ENCODE measurements around the gene TRABD2A.

Gene TRABD2A

DNA sequence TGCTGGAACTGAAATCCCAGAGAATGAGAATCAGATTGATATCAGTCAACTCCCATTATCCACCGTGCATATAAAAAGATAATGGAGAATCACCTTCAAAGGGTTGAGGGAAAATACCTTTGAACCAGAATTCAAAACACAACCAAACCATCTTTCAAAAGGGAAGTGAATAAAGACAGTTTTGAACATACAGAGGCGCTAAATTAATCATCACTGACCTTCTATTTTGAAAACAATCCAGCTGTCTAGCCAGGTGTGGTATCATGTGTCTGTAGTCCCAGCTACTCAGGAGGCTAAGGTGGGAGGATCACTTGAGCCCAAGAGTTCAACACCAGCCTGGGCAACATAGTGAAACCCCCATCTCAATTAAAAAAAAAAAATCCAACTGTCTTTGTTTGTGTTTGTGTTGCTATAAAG, 63.6 kb downstream of the TRABD2A start:
- no peak for DNase-seq (ENCODE audit: low read depth in 2 of 2)

DNA sequence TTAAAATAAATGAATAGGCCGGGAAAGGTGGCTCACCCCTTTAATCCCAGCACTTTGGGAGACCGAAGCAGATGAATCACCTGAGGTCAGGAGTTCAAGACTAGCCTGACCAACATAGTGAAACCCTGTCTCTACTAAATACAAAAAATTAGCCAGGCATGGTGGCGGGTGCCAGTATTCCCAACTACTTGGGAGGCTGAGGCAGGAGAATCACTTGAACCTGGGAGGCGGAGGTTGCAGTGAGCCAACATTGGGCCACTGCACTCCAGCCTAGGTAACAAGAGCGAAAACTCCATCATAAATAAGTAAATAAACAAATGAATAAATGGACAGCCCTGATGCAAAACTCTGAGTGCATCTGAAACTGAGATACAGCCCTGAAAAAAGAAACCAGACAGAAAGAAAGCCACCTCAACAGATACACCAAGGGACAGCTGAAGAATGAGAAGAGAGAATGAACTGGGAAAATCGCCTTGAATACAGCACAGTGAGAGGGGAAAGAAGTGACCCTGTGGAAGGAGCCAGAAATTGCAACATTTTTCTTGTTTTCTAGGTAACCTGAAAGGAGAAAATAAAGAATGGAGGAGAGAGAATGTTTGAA, 64.4 kb downstream of the TRABD2A start:
- DNase-seq (ENCODE audit: low read depth in 2 of 2): no peak

DNA sequence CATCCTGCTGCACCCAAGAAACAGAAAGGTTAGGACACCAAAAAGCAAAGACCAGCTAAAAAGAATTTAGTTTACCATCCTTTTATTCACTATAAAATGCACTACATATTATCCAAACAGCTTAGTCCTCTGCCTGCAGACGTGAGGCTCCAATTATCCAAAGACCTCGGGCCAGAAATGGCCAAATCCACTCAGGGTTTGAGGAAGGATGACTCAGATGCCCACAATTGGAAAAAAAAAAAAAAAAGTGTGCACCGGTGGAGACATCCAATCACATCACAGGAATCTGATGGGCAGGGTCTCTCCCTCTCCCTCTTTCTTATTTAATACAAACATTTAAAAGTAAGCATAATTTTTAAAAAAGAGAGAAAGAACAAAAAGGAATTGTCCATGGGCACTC, 65.7 kb downstream of the TRABD2A start:
- no peak for DNase-seq (ENCODE audit: low read depth in 2 of 2)

DNA sequence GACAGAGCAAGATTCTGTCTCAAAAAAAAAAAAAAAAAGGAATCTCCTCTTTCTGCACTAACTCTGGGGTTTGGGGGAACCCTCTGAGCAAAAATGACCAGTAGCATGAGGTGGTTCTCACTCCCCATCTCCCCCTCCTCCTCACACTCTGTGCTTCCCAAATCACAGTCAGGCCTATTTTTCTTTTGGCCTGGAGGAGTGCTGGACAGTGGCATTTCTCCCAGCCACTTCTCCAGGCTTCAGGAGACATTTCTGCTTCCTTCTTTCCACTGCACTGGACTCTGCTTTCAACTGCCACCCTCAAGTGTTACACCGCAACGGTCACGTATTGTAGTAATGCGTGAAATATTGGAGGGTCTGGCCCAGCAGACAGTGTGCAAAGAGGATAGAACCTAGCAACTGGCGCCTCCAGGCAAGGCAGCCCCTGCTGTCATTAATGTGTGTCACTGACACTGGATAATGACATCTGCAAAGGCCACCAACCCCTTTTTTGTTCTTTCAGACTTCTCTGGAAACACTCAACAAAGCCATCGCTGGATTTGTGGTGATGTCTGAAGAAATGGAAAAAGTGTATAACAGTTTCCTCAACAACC, 68.9 kb downstream of the TRABD2A start:
- DNase-seq (ENCODE audit: low read depth in 2 of 2): no peak

DNA sequence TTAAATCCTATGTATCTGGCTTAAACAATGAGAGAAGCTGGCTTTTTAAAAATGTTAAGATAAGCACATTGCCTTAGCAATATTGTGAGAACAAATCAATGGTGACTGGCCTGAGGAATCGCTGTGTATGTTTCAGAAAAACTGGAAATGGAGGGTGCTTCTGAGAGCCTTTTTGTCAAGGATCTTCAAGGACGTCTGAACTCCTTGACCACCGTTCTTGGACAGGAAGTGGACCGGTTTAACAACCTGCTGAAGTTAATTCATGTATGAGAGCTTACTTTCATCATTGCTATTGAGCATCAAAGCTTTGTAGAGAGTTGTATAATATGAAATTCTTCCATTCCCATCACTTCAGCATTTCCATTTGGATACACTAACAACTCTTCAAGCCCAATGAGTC, 72.6 kb downstream of the TRABD2A start:
- no peak for DNase-seq (ENCODE audit: low read depth in 2 of 2)

DNA sequence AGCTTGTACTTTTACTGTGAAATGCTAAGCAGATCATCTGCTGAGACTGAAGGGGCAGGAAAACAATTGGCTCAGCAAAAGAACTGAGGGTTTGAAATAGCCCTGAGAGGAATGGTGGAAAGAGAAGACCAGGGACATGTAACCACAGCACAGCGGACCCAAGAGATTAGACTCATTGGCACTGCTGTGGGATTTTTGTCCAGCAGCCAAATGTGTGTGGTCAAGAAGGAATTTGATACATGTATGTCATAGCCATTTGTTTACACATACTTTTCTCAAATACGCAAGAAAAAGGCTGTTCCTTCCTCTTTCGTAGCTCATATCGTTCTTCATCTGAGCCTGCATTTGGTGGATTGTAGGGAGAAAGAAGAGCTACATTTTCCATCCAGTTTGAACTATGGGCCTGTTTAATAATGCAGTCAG, 73.8 kb downstream of the TRABD2A start:
- DNase-seq (ENCODE audit: low read depth in 2 of 2): no peak

DNA sequence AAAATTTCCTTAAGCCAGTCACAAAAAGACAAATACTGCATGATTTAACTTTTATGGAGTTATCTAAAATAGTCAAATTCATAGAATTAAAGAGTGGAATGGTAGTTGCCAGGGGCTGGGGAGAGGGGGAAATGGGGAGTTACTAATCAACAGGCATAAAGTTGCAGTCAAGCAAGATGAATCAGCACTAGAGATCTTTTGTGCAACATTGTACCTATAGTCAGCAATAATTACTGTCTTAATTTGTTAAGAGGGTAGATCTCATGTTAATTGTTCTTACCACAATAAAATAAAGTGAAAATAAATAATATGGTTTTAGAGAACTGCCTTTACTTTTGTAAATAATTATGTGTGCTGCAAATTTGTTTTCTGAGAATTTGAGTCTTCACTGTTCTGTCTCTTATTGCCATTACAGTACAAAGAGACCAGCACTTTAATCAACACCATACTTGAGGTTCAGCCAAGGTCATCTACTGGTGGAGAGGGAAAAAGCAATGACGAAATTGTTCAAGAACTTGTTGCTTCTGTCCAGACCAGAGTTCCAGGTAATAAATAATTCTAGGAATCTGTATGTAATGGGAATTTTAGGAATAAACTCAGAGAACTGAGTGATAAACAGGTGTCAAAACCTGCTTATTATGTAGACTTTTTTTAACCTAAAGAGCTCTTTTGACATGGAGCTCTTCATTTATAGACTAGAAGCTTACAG, 75.5 kb downstream of the TRABD2A start:
- no peak for DNase-seq (ENCODE audit: low read depth in 2 of 2)

DNA sequence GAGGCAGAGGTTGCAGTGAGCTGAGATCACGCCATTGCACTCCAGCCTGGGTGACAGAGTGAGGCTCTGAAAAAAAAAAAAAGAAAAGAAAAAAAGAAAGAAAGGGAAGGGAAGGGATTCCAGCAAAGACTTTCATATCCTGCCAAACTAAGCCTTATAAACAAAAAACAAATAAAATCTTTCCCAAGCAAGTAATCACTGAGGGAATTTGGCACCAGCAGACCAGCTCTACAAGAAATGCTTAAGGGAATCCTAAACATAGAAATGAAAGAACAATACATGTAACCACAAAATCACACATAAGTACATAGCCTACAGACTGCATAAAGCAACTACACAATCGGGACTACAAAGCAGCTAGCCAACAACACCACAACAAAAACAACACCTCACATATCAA, 79.1 kb downstream of the TRABD2A start:
- DNase-seq (ENCODE audit: low read depth in 2 of 2): no peak

DNA sequence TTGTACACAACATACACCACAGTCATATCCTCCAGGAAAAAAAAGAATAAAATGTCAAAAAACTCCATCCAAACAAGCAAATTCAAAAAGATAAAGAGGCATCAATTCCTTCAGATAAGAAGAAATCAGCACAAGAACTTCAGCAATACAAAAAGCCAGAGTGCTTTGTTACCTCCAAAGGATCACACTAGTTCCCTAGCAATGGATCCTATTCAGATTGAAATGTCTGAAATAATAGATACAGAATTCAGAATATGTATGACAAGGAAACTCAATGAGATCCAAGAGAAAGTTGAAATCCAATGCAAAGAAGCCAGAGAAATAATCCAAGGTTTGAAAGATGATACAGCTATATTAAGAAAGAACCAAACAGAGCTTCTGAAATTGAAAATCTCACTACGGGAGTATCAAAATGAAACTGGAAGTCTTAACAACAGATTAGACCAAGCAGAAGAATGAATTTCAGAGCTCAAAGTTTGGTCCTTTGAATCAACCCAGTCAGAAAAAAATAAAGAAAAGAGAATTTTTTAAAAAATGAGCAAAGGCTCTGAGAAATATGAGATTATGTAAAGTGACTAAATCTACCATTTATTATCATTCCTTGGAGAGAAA, 80.6 kb downstream of the TRABD2A start:
- no peak for DNase-seq (ENCODE audit: low read depth in 2 of 2)

DNA sequence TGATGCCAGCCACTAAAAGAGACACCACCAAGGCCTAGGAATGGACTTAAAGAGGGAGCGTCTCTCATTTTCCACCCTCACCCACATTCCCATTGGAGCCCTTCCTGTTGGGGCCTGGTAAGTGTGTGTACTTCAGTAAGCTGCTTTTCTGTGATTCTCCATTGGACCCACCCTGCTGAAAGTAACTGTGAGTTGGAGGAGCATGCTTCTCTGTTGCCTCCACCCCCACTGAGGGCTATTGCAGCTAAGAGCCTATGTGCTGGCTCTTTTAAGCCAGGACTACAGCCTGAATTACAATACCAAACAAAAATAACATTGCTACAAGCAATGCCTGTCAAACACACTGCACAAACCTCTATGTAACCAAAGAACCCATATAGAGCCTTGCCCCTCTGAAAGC, 81.1 kb downstream of the TRABD2A start:
- no peak for DNase-seq (ENCODE audit: low read depth in 2 of 2)

DNA sequence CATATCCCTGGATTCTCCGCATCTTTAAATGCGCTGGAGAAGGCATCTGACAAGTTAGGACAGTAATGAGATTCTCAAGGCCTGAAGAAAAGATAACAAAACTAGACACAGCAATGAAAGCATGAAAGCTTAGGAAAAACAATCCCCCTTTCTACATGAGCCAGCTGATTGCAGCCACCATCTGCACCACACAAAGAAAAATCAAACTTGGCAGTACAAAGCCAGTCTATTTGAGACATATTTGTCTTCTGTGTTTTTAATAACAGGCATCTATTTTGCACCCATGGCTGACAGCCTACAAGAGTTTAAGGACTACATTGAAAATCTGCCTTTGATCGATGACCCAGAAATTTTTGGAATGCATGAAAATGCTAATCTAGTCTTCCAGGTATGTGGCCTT, 83.6 kb downstream of the TRABD2A start:
- DNase-seq (ENCODE audit: low read depth in 2 of 2): no peak

DNA sequence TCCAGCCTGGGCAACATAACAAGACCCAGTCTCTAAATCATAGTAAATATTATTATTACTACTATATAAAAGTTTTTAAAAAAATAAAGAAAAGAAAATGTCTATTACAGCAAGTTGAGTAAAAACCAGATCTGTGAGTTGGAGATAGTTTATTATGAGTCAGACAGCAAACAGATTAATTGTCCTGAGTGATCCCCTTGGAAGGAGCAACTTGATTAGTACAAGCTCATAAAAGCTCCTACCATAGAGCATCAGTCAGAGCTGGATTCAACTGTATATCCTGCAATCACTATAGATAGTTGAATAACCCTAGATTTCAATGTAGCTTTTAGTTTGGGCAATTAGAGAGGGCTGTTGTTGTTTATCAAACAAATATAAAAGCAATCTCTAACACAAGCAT, 84.1 kb downstream of the TRABD2A start:
- DNase-seq (ENCODE audit: low read depth in 2 of 2): no peak

DNA sequence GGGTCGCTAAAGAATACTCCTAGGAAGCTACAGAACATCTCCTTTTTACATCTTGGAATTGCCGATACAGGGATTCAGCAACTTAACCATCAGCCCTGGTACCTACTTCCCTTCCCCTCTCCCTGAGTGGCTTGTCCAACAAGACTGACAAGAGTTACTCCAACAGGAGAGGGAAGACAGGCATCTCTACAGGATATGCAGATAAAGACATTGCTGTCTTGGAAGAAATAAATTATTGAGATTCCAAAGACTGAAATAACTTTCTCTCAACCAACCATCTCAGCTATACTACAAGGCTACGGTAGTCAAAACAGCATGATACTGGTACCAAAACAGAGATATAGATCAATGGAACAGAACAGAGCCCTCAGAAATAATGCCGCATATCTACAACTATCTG, 87.2 kb downstream of the TRABD2A start:
- no peak for DNase-seq (ENCODE audit: low read depth in 2 of 2)

DNA sequence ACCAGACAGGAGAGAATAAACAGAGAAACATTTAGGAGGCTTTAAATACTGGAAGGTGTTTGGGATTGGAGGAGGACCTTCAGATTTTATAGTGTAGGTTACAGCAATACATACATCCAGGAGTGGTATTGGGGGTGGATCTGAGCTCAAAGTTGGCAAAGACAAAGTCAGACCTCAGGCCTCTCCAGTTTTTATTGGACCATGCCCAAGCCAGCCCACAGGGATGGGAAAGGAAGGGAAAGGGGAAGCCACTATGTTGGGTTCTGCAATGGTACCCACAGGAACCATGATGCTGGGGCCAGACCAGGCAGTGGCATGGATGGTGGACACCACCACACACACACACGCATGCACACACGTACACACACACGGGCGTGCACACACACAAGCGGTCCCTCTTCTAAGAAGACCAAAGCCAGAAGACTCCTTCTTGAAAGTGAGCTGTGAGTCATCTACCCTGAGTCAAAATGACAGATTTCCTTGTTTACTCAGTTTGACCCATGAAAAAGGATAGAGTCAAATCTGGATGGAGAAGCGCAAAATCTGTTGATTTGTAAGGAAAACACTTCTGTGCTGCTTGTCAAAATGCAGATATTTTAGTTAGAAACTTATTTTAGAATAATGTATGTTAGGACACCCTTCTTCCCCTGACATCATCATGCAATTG, 87.9 kb downstream of the TRABD2A start:
- no peak for DNase-seq (ENCODE audit: low read depth in 2 of 2)

DNA sequence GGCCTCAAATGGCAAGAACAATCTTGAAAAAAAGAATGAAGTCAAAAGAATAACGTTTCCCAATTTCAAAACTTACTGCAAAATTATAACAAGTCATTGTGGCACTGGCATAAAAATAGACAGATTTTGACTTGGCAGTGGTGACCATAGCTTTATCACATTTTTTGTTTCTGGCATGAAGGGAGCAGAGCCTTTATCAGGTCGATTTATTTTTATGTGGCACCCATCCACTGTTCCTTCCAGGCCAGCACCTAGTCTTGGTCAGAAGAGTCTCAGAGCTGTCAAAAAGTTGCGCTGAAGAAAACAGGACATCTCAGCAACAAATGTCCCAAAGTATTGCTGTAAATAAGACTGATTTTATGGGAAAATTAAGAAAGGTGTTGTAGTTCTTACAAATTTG, 92.4 kb downstream of the TRABD2A start:
- DNase-seq (ENCODE audit: low read depth in 2 of 2): no peak

DNA sequence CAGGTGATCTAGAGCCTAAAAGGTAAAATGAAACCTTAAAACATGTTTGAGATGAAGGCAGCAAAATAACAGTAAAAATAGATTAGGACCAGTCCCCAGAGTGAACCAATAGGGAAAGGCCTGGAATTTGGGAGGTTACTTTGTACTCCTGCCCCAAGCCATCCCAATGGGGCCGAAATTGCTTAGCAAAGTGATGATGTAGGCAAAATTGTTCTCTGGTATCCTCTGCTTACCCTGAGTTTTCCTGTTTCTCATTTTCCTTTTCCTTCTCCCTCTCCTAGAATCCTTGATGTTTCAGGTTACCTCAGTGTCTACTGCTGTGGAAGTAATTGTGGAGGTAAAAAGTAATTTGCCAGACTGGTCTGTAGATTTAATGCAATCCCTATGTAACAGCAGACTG, 92.9 kb downstream of the TRABD2A start:
- DNase-seq (ENCODE audit: low read depth in 2 of 2): no peak

DNA sequence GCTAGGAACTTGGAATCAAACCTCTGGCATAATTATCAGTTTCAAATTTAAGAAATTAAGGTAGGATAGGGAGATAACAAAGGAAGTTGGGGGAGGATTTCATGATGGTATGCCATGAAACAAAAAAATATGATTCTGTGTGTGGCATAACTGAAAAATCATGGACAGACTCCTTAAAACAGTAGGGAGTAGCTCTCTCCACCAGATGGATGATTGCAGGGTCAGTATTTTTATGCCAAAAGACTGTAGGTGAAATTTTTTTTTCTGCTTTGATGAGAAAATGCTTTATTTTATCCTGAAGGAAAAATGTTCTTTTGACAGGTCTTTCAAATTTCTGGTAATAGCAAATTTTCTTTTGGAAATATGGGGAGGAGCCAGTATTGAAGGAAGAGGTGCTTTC, 94.3 kb downstream of the TRABD2A start:
- DNase-seq (ENCODE audit: low read depth in 2 of 2): no peak

DNA sequence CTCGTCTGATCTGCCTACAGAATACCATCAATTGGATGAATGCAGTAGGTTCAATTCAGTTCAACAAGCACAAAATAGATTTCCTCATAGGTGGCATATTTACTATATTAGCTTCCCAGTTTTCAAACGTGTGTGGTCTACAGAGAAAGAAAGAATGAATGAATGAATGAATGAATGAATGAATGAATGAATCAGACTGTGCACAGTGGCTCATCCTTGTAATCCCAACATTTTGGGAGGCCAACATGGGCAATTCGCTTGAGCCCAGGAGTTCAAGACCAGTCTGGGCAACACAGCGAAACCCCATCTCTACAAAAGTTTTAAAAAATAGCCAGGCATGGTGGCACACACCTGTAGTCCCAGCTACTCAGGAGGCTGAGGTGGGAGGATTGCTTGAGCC, 94.9 kb downstream of the TRABD2A start:
- DNase-seq (ENCODE audit: low read depth in 2 of 2): no peak

DNA sequence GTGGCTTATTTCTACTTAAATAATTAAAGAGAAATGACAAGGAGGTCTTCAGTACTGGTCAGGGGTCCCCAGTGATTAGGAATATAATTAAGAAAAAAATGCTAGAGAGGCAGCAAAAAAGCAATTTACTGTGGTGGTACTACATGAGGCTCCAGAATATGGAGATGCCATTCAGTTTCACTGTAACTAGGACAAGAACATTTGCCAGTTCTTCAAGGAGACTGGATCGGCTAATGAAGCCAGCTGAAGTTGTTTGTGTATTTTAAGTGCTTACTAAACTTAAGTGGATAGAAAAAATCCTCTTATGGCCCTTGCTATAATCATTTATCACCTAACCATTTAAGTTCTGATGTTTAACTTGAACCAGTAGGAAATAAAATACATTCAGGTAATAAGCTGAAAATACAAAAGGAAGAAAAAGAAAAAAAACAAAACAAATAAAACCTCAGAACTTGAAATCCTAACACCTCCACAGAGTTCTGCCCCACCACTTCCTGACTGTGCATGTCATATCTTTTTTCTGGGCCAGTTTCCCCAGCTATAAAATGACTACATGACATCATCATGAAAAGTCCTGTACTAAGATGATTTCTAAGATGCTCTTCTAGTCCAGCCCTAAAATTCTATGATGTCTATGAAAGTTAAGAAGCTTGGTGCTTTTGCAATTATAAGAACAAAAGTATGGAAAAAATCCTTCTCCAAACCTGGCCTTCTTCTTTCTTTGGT, 98.0 kb downstream of the TRABD2A start:
- DNase-seq (ENCODE audit: low read depth in 2 of 2): no peak

DNA sequence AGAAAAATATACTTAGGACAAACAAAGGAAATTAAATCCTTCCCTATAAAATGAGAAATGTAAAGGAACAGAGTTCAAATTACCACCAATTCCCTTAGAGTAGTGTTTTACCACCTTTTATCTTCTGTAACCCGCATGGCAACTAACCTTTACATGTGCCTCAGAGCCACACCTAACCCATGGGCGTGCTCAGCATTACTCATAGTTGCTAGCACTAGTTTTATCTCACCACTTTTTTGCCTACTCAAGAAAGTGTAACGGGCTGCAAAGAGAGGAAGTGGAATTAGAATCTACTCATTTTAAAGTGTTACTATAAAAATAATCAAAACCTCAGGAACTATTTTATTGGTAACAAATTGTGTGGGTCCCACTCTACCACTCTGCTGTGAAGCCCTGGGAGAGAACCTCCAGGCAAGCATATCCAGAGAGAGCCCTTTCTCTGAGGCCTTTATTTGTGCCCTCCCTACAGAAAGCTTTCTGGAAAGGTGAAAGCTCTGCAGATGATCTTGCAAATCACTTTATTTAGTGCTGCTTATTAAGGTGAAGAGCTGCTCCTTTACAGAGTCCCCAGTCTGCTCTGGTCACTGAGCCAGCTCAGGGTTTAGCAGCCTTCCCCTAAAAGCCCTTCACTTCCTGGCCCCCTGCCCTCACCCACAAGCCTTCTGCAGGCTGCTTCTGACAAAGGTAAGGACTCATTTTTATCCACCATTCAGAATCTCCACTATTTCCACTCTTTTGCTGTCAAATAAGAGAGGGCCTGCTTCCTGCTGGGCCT, 98.8 kb downstream of the TRABD2A start:
- peak; percentile 12 to 34 for DNase-seq (ENCODE audit: low read depth in 2 of 2)

DNA sequence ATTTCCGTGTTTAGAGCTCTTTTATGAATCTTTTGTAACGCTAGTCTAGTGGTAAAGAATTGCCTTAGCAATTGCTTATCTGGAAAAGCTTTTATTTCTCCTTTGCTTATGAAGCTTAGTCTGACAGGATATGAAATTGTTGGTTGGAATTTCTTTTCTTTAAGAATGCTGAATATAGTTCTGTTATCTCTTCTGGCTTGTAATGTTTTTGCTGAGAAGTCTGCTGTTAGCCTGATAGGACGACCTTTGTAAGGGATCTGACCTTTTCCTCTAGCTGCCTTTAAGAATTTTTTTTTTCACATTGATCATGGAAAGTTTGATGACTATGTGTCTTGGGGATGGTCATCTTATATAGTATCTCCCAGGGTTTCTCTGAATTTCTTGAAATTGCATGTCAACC, 101.1 kb downstream of the TRABD2A start:
- no peak for DNase-seq (ENCODE audit: low read depth in 2 of 2)
